NCI-H2196 (cell line): ENCODE measurements around the gene LPXN.

ENCODE experiments used
- DNase-seq: peaks from one replicate; lab custom pipeline; 2025; ENCODE audit not compliant: unreplicated experiment; lab: John Stamatoyannopoulos, UW

LPXN gene

GRCh38 chr11:58525037-58525614, 50.5 kb downstream of the LPXN start:
- DNase-seq: no peak

DNA sequence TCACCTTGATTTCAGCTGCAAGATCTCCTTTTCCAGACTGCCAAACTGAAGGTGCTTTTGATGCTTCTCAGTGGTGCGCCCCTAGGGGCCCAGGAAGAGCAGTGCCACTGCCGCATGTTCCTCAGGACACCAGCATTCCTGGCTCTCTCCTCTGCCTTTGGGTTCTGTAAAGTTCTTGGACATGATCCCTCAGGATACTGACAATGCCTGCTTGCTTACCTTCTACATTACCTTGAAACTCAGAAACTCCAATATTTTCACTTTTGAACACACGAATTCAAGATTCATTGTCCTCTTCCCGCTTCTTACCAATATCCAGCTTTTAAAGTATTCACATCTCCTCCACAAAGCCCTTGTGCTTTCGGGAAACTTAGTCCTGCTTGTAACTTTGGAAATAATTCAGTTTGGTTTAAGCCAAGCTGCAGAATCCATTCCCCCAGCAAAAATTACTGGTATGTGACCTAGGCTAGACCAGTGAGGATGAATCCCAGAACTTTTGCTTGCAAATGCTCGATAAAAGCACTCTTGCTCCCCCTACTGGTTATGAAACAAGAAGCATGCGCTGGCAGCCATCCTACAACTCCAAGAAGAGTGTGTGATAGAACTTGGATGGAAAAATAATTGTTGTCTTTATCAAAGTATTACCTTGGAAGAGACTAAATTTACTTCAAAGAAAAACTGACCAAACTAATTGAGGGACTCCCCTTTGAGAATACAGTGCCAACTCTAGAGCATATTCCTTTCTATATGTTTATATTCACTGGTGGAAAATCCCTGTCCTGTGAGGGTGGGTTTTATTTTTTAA, 51.2 kb downstream of the LPXN start:
- peak; percentile 82 for DNase-seq

DNA sequence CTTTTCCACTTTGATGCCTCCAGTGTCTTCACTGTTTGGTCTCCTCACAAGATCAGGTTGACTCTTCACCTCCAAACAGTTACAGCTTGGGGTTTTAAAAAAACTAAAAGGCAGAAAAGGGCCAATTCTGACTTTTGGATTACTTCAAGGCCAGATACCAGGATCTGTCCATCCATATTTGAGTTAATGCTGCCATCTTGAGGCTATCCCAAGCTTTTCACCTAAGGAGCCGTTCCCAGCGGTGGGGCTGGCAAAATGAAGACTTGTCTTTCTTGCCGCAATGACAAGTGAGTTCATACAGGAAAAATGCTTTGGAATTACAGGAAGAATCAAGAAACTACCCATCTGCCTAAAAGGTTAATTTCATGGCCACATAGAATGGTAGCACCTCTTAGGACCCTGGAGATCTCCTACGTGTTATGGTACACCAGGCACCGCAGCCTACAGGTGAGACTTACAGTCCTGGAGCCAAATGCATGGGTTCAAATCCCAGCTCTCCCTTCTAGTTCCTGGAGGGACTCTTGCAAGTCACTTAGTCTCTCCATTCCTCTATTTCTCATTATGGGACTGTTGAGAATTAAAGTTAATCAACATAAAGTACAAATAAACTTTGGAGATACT, 61.8 kb downstream of the LPXN start:
- DNase-seq: peak; percentile 59

DNA sequence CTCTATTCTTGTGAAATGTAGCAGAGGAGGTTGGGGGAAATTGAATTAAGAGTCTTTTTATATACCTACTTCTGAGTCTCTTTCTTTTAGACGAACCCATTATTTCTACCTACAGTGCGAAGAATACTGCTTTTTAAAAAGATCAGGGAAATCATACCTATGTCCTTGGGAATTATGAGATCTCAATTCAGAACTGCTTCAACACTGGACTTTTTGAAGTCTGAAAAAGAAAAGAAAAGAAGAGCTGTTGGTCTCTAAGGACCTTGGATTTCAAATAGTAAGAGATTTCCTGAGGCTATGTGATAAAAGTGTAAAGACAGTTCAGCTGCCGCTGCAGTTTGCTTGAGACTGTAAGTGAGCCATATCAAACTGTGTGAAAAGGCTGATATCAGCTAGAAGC, 64.0 kb downstream of the LPXN start:
- no peak for DNase-seq

GRCh38 chr11:58509748-58510147, 65.9 kb downstream of the LPXN start:
- DNase-seq: no peak

GRCh38 chr11:58508814-58509213, 66.8 kb downstream of the LPXN start:
- DNase-seq: no peak

GRCh38 chr11:58508005-58508404, 67.7 kb downstream of the LPXN start, which contains the start of gene OR5B21:
OR5B21 (minus strand) TSS chr11:58508105; CDS start chr11:58508105, 0 bp downstream.
- no peak for DNase-seq

GRCh38 chr11:58507355-58507754, 68.3 kb downstream of the LPXN start:
- DNase-seq: no peak

GRCh38 chr11:58506935-58507334, 68.7 kb downstream of the LPXN start:
- no peak for DNase-seq

GRCh38 chr11:58505849-58506248, 69.8 kb downstream of the LPXN start:
- DNase-seq: no peak

GRCh38 chr11:58504232-58504631, 71.4 kb downstream of the LPXN start:
- DNase-seq: no peak

- DNase-seq: no peak
Observed at GRCh38 chr11:58503361-58503856, 72.2 kb downstream of the LPXN start.

GRCh38 chr11:58502004-58502403, 73.7 kb downstream of the LPXN start:
- no peak for DNase-seq

DNA sequence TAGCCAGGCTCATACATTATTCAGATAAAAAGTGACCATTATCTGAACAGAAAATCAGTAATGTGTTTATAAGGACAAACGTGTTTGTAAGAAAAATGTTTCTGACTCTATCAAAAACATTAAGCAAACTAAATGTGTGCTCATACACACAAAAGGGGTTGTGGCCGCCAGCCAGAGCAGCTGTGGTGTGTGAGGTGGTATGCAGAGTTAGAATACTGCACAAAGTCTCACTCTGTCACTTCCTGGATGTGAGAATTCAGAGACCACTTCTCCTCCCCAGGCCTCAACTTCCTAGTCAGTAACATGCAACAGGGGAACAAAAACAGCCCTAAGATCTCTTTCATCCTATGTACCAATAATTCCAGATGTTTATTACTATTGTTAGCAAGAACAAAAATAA, 77.2 kb downstream of the LPXN start:
- no peak for DNase-seq

DNA sequence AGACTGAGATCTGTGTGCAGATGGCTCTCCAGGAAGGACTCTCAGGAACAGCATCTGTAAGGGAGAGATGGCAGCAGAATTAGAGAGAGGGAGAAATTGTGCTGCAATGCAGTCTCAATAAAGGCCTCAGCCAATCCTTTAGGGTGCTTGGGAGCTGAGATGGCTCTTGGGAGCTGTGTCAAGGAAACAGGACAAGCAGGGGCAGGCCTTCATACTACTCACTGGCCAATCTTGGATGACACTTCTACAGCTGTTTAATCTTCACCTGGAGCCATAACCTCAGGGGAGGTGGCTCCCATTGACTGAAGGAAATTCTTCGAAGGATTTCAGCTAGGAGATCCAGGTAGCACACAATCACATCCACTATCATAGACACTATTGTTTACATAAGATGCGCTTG, 77.7 kb downstream of the LPXN start:
- DNase-seq: no peak

DNA sequence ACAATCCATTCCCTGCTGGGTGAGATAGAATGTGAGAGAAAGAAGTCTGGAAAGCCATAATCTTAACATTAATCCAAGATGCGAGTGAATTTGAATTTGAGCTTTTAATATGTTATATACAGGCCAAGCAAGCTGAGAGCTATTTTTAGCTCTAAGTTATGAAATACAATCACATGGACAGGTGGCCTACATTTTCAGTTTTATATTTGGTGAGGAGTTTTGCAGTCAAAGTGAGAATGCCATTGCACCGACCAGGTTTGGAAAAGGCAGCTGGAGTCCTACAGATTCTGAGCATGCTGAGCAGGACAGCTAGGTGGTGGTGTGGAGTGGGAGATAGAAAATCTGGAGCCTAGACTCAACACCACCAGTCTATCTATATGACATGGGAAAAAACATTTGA, 79.8 kb downstream of the LPXN start:
- DNase-seq: no peak

- no peak for DNase-seq
Observed at GRCh38 chr11:58494101-58494500, 81.6 kb downstream of the LPXN start.

- DNase-seq: no peak
Observed at GRCh38 chr11:58493676-58494075, 82.0 kb downstream of the LPXN start.

- DNase-seq: no peak
Observed at GRCh38 chr11:58490827-58491226, 84.8 kb downstream of the LPXN start.

DNA sequence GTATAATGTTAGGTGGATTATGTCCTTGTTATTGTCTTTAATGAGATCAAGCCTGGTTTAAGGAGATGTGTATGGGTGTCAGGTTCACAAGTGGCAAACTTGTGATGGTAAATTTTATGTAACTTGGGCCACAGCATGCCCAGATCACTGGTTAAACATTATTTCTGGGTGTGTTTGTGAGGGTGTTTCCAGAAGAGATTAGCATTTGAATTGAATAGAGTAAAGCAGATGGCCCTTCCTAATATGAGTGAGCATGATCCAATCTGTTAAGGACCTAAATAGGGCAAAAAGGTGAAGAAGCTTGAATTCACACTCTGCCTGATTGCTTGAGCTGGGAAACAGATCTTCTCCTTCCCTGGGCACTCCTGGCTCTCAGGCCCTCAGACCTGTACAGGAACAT, 88.5 kb downstream of the LPXN start:
- no peak for DNase-seq

GRCh38 chr11:58485961-58486360, 89.7 kb downstream of the LPXN start:
- DNase-seq: no peak
